GM19328 (cell line): ENCODE data around the gene LIN7B.
"Not testable (repeated sequence)": the region's sequence is repeated elsewhere in the genome, so short reads cannot be mapped to it uniquely, and the experiment has no call there.

ENCODE experiments used
- ATAC-seq: cut with Tn5 transposase; IDR thresholded peaks from one replicate; pipeline ENCODE4 v1.9.1; 2021; ENCODE audit warnings: mild to moderate bottlenecking, moderate library complexity; ENCODE audit not compliant: unreplicated experiment

LIN7B gene, protein sequence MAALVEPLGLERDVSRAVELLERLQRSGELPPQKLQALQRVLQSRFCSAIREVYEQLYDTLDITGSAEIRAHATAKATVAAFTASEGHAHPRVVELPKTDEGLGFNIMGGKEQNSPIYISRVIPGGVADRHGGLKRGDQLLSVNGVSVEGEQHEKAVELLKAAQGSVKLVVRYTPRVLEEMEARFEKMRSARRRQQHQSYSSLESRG

DNA sequence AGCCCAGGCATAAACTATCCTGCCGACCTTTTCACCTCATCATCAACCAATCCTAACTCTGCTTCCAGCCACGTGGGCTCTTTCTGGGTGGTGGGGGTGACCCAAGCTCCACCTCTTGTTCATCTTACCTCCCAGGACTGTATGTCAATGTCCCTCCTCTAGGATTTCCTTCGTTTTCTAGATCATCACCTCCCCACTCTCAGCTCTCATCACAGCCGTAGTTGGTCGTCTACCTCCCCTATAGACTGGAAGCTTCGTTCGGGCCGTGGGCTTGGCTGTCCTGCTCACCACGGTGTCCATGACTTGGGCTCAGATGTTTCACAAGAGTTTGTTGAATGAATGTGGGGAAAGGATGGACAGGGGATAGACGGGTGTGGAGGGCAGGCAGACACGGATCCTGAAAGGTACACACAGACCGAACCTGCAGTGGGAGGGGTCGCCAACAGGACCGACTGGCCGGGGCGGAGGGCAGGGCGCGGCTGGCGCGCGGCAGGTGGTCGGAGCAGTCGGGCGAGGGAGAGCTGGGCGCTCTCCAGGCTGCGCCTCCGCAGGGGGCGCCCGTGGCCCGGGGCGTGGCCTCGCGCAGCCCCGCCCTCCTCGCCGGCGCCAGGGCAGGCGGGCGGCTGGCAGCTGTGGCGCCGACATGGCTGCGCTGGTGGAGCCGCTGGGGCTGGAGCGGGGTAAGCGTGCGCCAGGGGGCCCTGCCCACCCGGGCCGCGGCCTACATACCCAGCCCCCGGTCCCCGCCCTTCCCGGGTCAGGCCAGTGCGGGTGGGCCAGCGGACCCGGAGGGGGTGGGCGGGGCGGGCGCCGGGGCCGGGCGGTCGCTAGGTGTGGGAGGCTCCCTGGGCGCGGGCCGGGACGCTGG, at the start of gene LIN7B:
Gene LIN7B (plus strand): TSS at position 609 of the 868 bp plus-strand sequence. CDS start 35 bp downstream, at position 644.
- ATAC-seq = peak; percentile 43

GRCh38 chr19:49064768-49065611, 49.2 kb upstream of the LIN7B start, which contains the start of gene NTF4:
TSS of gene NTF4 (minus strand) at chr19:49064818. CDS start at chr19:49061997, 2,821 bp downstream.
- ATAC-seq = no peak

GRCh38 chr19:49065905-49066512, 48.2 kb upstream of the LIN7B start:
- no peak for ATAC-seq

GRCh38 chr19:49067554-49067953, 46.6 kb upstream of the LIN7B start:
- ATAC-seq = no peak

DNA sequence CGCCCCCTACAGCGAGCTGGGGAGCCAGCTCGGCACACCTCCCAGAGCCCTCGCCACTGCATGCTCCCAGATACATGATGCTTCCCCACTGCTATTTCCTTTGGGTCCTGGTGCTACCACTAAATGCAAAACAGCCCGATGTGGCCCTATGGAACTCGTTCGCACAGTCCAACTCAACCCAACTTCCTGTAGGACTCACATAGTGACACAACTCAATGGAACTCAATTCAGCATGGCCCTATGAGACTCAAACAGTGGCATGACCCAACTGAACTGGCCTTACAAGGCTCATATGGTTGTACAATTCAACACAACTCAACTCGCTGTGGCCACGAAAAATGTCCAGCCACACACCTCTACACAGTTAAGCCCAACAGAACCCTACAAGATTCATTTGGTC, 45.1 kb upstream of the LIN7B start:
- no peak for ATAC-seq

- no peak for ATAC-seq
Observed at GRCh38 chr19:49070416-49070815, 43.8 kb upstream of the LIN7B start.

DNA sequence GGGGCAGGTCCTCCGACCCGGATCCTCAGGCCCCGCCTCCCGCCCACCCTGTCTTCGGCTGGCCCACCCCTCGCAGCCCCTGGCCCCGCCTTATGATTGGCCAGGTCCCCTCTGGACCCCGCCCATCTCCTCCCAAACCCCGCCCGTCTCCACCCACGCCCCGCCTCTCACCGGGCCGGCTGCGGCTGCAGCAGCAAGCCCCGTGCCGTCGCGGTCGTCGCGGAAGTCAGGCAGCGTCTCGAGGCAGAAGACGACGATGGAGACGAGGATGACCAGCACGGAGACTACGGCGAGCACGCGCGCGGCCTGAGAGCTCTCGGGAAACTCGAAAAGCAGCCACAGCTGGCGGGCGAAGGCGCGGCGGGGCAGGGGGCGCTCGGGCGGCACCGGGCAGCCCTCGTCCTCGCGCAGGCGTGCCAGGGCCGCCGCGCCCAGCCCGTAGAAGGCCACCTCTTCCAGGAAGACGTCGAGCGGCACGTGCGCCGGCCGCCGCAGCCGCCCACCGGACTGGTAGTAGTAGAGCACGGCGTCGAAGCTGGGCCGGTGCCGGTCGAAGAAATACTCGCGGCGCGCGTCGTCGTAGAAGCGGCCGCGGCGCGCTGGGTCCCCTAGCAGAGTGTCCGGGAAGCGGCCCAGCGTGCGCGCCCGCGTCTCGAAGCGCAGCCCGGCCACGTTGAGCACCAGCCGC, 42.2 kb upstream of the LIN7B start:
- ATAC-seq = no peak

DNA sequence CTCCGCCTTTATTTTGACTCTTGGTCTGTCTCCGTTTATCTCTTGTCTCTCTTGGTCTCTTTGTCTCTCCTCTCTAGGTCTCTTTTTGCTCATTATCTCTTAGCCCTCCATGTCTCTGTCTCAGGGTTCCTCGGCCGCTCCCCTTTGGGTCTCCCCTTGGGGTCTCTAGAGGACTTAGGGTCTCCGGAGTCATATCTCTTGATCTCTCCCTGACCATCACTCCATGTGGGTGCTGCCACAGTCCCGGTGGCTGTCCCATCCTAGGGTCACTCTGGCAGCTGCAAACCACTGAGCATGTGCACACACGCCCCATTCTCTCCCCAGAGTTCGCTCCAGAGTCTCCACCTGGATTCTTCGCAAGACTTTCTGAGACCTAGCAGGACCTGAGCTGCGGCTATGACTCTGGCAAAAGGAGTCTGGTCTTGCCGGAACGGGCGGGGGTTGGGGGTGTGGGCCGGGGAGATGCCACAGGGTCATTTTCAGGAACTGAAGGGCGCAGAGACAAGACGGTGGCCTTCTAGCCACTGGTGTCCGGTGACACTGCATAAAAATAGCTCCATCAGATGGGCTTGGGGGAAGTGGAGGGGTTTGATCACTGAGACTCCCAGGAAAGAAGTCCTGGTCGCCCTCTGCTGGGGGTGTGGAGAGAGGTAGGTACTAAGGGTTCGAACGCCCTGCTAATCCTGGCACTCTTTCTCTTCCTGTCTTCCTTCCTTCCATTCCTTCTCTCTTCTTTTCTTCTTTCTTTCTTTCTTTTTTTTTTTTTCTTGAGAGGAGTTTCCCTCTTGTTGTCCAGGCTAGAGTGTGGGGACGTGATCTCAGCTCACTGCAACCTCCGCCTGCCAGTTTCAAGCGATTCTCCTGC, 40.4 kb upstream of the LIN7B start:
- no peak for ATAC-seq

DNA sequence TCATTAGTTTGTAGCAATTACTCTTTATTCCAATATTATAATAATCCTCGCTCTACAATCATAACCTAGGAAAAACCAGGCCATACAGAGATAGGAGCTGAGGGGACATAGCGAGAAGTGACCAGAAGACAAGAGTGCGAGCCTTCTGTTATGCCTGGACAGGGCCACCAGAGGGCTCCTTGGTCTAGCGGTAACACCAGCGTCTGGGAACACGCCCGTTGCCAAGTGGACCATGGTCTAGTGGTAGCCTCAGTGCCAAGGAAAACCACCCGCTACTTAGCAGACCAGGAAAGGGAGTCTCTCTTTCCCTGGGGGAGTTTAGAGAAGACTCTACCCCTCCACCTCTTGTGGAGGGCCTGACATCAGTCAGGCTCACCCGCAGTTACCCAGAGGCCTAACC, 39.3 kb upstream of the LIN7B start:
- ATAC-seq = not testable (repeated sequence)

GRCh38 chr19:49080392-49080791, 33.8 kb upstream of the LIN7B start:
- no peak for ATAC-seq

GRCh38 chr19:49081273-49081672, 32.9 kb upstream of the LIN7B start:
- ATAC-seq = no peak

GRCh38 chr19:49084206-49085019, 29.8 kb upstream of the LIN7B start:
- ATAC-seq = no peak

GRCh38 chr19:49085020-49085867, 28.9 kb upstream of the LIN7B start, which contains the start of gene SNRNP70:
TSS of gene SNRNP70 (plus strand) at chr19:49085451. CDS start at chr19:49086415, 964 bp downstream.
- peak; percentile 84 for ATAC-seq

GRCh38 chr19:49085868-49086232, 28.3 kb upstream of the LIN7B start:
- ATAC-seq = no peak

DNA sequence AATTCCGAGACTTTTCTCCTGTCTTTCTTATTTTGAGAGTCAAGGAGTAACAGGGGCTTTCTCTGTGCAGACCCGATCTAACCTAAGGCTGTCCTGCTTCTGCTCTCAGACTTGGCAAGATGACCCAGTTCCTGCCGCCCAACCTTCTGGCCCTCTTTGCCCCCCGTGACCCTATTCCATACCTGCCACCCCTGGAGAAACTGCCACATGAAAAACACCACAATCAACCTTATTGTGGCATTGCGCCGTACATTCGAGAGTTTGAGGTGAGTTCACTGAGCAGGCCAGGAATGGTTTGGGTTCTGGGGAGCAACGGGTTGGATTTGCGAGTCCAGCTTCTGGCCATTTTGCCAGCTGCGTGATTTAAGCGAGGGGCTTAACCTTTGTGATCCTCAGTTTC, 27.9 kb upstream of the LIN7B start:
- ATAC-seq = no peak

GRCh38 chr19:49091391-49092038, 22.7 kb upstream of the LIN7B start:
- ATAC-seq = no peak

GRCh38 chr19:49092686-49093085, 21.5 kb upstream of the LIN7B start:
- ATAC-seq = no peak
